ENCODE results near the gene PRAMEF20.
A peak's percentile ranks its signal among the peaks of the same experiment; 100 is the strongest.
"Not testable (repeated sequence)": the region's sequence is repeated elsewhere in the genome, so short reads cannot be mapped to it uniquely, and the experiment has no call there.

Gene PRAMEF20

GRCh38 chr1:13410150-13410549 lies at the start of gene PRAMEF20:
Gene PRAMEF20 (plus strand): TSS chr1:13410450. CDS start chr1:13416355, 5,905 bp downstream.
- not testable (repeated sequence) for DNase-seq (ENCODE audit: low read depth, low spot score)

- not testable (repeated sequence) for DNase-seq (ENCODE audit: low read depth, low spot score)
Observed at GRCh38 chr1:13362364-13362763, 47.9 kb upstream of the PRAMEF20 start.

GRCh38 chr1:13364928-13365327 lies 45.3 kb upstream of the PRAMEF20 start:
- not testable (repeated sequence) for DNase-seq (ENCODE audit: low read depth, low spot score)

- DNase-seq (ENCODE audit: low read depth, low spot score), result not testable (repeated sequence)
Observed at GRCh38 chr1:13366536-13366935, 43.7 kb upstream of the PRAMEF20 start.

GRCh38 chr1:13368544-13368943 lies 41.7 kb upstream of the PRAMEF20 start:
- DNase-seq (ENCODE audit: low read depth, low spot score), result peak; percentile 63

GRCh38 chr1:13378983-13379382 lies 31.3 kb upstream of the PRAMEF20 start:
- not testable (repeated sequence) for DNase-seq (ENCODE audit: low read depth, low spot score)

- not testable (repeated sequence) for DNase-seq (ENCODE audit: low read depth, low spot score)
Observed at GRCh38 chr1:13380380-13380779, 29.9 kb upstream of the PRAMEF20 start.

- not testable (repeated sequence) for DNase-seq (ENCODE audit: low read depth, low spot score)
Observed at GRCh38 chr1:13389332-13389731, 20.9 kb upstream of the PRAMEF20 start, which contains the start of gene PRAMEF17. Gene PRAMEF17 (plus strand): TSS chr1:13389632. CDS start chr1:13389658, 26 bp downstream.

- not testable (repeated sequence) for DNase-seq (ENCODE audit: low read depth, low spot score)
Observed at GRCh38 chr1:13393004-13393403, 17.2 kb upstream of the PRAMEF20 start.

- DNase-seq (ENCODE audit: low read depth, low spot score), result not testable (repeated sequence)
Observed at GRCh38 chr1:13394761-13395160, 15.5 kb upstream of the PRAMEF20 start.

GRCh38 chr1:13395311-13395710 lies 14.9 kb upstream of the PRAMEF20 start:
- DNase-seq (ENCODE audit: low read depth, low spot score), result not testable (repeated sequence)

- DNase-seq (ENCODE audit: low read depth, low spot score), result no peak
Observed at GRCh38 chr1:13407811-13408210, 2.4 kb upstream of the PRAMEF20 start.

GRCh38 chr1:13430495-13430894 lies 20.2 kb downstream of the PRAMEF20 start:
- DNase-seq (ENCODE audit: low read depth, low spot score), result no peak

GRCh38 chr1:13432251-13432650 lies 22.0 kb downstream of the PRAMEF20 start:
- no peak for DNase-seq (ENCODE audit: low read depth, low spot score)

- DNase-seq (ENCODE audit: low read depth, low spot score), result not testable (repeated sequence)
Observed at GRCh38 chr1:13433694-13434358, 23.6 kb downstream of the PRAMEF20 start.

- DNase-seq (ENCODE audit: low read depth, low spot score), result no peak
Observed at GRCh38 chr1:13435458-13435857, 25.2 kb downstream of the PRAMEF20 start.

- not testable (repeated sequence) for DNase-seq (ENCODE audit: low read depth, low spot score)
Observed at GRCh38 chr1:13439104-13439783, 29.0 kb downstream of the PRAMEF20 start.

- no peak for DNase-seq (ENCODE audit: low read depth, low spot score)
Observed at GRCh38 chr1:13443335-13443979, 33.2 kb downstream of the PRAMEF20 start.

- DNase-seq (ENCODE audit: low read depth, low spot score), result no peak
Observed at GRCh38 chr1:13450204-13450603, 40.0 kb downstream of the PRAMEF20 start.

- no peak for DNase-seq (ENCODE audit: low read depth, low spot score)
Observed at GRCh38 chr1:13451399-13451965, 41.2 kb downstream of the PRAMEF20 start.

- no peak for DNase-seq (ENCODE audit: low read depth, low spot score)
Observed at GRCh38 chr1:13456904-13457532, 46.8 kb downstream of the PRAMEF20 start.

GRCh38 chr1:13461977-13462376 lies 51.7 kb downstream of the PRAMEF20 start:
- no peak for DNase-seq (ENCODE audit: low read depth, low spot score)

Measured in ELF-1 (cell line).